Ovary (tissue), 3 donors: Measurements from ENCODE around the gene CUL9.

ENCODE experiments used
- CTCF ChIP-seq, 3 donors: fragments of 450-650 bp in 2 of 3; fragments of 200-600 bp in 1 of 3; IDR thresholded peaks; one replicate each; pipeline versions ENCODE4 v1.5.1 to v1.8.0; 2016 to 2022; ENCODE audit warnings: antibody characterized with exemption in 3 of 3, mild to moderate bottlenecking in 1 of 3
- EP300 ChIP-seq: sonication (generic); formaldehyde crosslinking; IDR thresholded peaks from one replicate; pipeline ENCODE4 v1.6.1; 2017; ENCODE audit warnings: antibody characterized with exemption
- POLR2A ChIP-seq: fragments of 450-650 bp; IDR thresholded peaks from one replicate; pipeline ENCODE4 v1.6.1; 2017; ENCODE audit warnings: antibody characterized with exemption, mild to moderate bottlenecking, moderate library complexity
- donor health status: DM: no; HTN: no; CAD: no.

GRCh38 chr6:43226192-43226851 is 44.3 kb downstream of the CUL9 start:
- TF ChIP-seq CTCF (IDR thresholded peaks at IDR 0.05) (no peak), POLR2A (no peak), EP300 (no peak)
